Sigmoid colon (tissue), 7 donors: ENCODE data around the gene CELA1. TPM values are rescaled to one million over a fixed set of nuclear protein-coding genes. Genes with fewer than 3 reads are reported as not detected.
"Not testable (repeated sequence)": the region's sequence is repeated elsewhere in the genome, so short reads cannot be mapped to it uniquely, and the experiment has no call there.

ENCODE experiments used
- DNase-seq: peaks from one replicate; pipeline ENCODE4 v3.0.0-alpha.2; 2019
- H3K27ac ChIP-seq, 4 donors: fragments of 200-600 bp; sonication (generic); one replicate each; pipeline ENCODE4 v1.5.1; 2016 to 2019; ENCODE audit warnings: mild to moderate bottlenecking in 1 of 4
- H3K27me3 ChIP-seq, 3 donors: fragments of 200-600 bp; sonication (generic); one replicate each; pipeline ENCODE4 v1.5.1; 2019; ENCODE audit warnings: mild to moderate bottlenecking in 1 of 3
- H3K36me3 ChIP-seq, 4 donors: fragments of 200-600 bp; sonication (generic); one replicate each; pipeline ENCODE4 v1.5.1; 2016 to 2019
- H3K4me1 ChIP-seq, 4 donors: fragments of 200-600 bp; sonication (generic); one replicate each; pipeline ENCODE4 v1.5.1; 2017 to 2019
- H3K4me3 ChIP-seq, 4 donors: fragments of 200-600 bp; sonication (generic); one replicate each; pipeline ENCODE4 v1.5.1; 2017 to 2019; ENCODE audit warnings: mild to moderate bottlenecking in 2 of 4, moderate library complexity in 1 of 4
- H3K9me3 ChIP-seq, 4 donors: fragments of 200-600 bp in 3 of 4; sonication (generic) in 3 of 4; one replicate each; pipeline versions ENCODE4 v1.5.1 to v1.6.1; 2013 to 2019
- CTCF ChIP-seq, 4 experiments: fragments of 450-650 bp in 3 of 4; fragments of 200-600 bp in 1 of 4; IDR thresholded peaks; one replicate each; pipeline ENCODE4 v1.5.1; 2016 to 2019; ENCODE audit warnings: antibody characterized with exemption in 4 of 4, mild to moderate bottlenecking in 3 of 4, moderate library complexity in 2 of 4
- EP300 ChIP-seq, 4 donors: sonication (generic); formaldehyde crosslinking; IDR thresholded peaks; one replicate each; pipeline ENCODE4 v1.6.1; 2017; ENCODE audit warnings: antibody characterized with exemption in 4 of 4
- POLR2A ChIP-seq, 2 donors: fragments of 450-650 bp; IDR thresholded peaks; one replicate each; pipeline ENCODE4 v1.6.1; 2016; ENCODE audit warnings: antibody characterized with exemption in 2 of 2, mild to moderate bottlenecking in 2 of 2, moderate library complexity in 2 of 2
- POLR2AphosphoS5 ChIP-seq, 4 donors: sonication (generic); formaldehyde crosslinking; IDR thresholded peaks; one replicate each; pipeline ENCODE4 v1.6.1; 2017; ENCODE audit warnings: antibody characterized with exemption in 4 of 4
- WGBS, 2 donors: extraction: QIAGEN DNeasy Blood & Tissue Kit; methylation state at CpG; one replicate each; pipeline ENCODE4 v1.1.7; 2013; 5-methylcytosine and 5-hydroxymethylcytosine counted together
- intact Hi-C: fragments of 100-400 bp; cut with DNase I; formaldehyde crosslinking; loops from one replicate; pipeline ENCODE4 v1.15.1; 2023
- polyA plus RNA-seq, 3 donors: library from polyadenylated mRNA; stranded (reverse); fragments of 200-250 nt; gene quantifications; one replicate each; pipeline ENCODE4 v1.2.3, GENCODE V29; 2013
- total RNA-seq, 4 donors: library from RNA; depleted of rRNA; stranded (reverse); fragments of >200 nt; gene quantifications; one replicate each; pipeline ENCODE4 v1.1.0, GENCODE V29; 2016
- donor health status: healthy with polysubstance abuse.
- donor health status: Bipolar disorder and iron deficiency.
- donor health status: healthy.

The CELA1 gene
- total and polyA plus RNA-seq, 7 donors: not detected

- Histone ChIP-seq H3K36me3 (no peaks in the 10 kb centered on the region), H3K27me3 (no peaks in the 10 kb centered on the region), H3K27ac (no peak overlapping the region), H3K4me1 (no peaks in the 10 kb centered on the region), H3K4me3 (no peak overlapping the region), H3K9me3 (no peaks in the 10 kb centered on the region)
- no peak for DNase-seq
- TF ChIP-seq POLR2AphosphoS5 (IDR thresholded peaks at IDR 0.05): peak in 1 of 4 donors; percentile 27
- no peak for TF ChIP-seq EP300 (IDR thresholded peaks at IDR 0.05)
- WGBS, 2 donors: 31 to 69% methylated on average over 6 of the region's 6 CpGs
- intact Hi-C loops: no loop called here
Measured at GRCh38 chr12:51307655-51308593, 38.6 kb downstream of the CELA1 start.

DNA sequence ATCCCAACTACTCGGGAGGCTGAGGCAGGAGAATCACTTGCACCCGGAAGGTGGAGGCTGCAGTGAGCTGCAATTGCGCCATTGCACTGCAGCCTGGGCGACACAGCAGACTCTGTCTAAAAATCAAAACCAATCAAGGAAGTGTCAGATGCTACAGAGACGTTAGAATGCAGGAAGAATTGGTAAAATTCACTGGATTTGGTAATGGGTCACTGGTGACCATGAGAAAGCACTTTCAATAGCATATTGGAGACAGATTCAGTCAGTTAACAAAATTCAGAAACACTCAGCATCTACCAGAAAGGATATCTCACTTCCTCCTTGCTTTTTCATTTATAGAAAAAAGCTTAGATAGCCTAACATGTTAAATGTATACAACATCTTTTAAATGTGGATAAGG is 40.0 kb downstream of the CELA1 start:
- Histone ChIP-seq H3K36me3 (no peaks in the 10 kb centered on the region), H3K27ac (no peak overlapping the region), H3K4me3 (no peak overlapping the region), H3K27me3 (no peaks in the 10 kb centered on the region), H3K9me3 (no peaks in the 10 kb centered on the region), H3K4me1 (no peaks in the 10 kb centered on the region)
- DNase-seq: no peak
- WGBS, 2 donors: 82 to 86% methylated on average over 5 of the region's 5 CpGs
- intact Hi-C loops: no loop called here
- no peak for TF ChIP-seq POLR2AphosphoS5 (IDR thresholded peaks at IDR 0.05)
- TF ChIP-seq CTCF (IDR thresholded peaks at IDR 0.05): no peak
- no peak for TF ChIP-seq POLR2A (IDR thresholded peaks at IDR 0.05)
- TF ChIP-seq EP300 (IDR thresholded peaks at IDR 0.05): no peak

- H3K4me1 ChIP-seq, H3K36me3 ChIP-seq, H3K27me3 ChIP-seq, H3K4me3 ChIP-seq, DNase-seq, intact Hi-C loops, H3K27ac ChIP-seq, H3K9me3 ChIP-seq: not testable (repeated sequence)
- 92 to 95% methylated on average over 10 of the region's 10 CpGs for WGBS, 2 donors
Measured at GRCh38 chr12:51300768-51301167, 45.7 kb downstream of the CELA1 start.

GRCh38 chr12:51295651-51296050 is 50.8 kb downstream of the CELA1 start:
- no peak for DNase-seq
- Histone ChIP-seq H3K27ac (no peak overlapping the region), H3K27me3 (no peaks in the 10 kb centered on the region), H3K4me3 (no peak overlapping the region), H3K4me1 (no peaks in the 10 kb centered on the region), H3K9me3 (no peaks in the 10 kb centered on the region), H3K36me3 (no peaks in the 10 kb centered on the region)
- no peak for TF ChIP-seq EP300 (IDR thresholded peaks at IDR 0.05)
- no peak for TF ChIP-seq POLR2AphosphoS5 (IDR thresholded peaks at IDR 0.05)
- no peak for TF ChIP-seq POLR2A (IDR thresholded peaks at IDR 0.05)
- TF ChIP-seq CTCF (IDR thresholded peaks at IDR 0.05): no peak
- intact Hi-C loops: no loop called here
- 91 to 93% methylated on average over 5 of the region's 5 CpGs for WGBS, 2 donors

DNA sequence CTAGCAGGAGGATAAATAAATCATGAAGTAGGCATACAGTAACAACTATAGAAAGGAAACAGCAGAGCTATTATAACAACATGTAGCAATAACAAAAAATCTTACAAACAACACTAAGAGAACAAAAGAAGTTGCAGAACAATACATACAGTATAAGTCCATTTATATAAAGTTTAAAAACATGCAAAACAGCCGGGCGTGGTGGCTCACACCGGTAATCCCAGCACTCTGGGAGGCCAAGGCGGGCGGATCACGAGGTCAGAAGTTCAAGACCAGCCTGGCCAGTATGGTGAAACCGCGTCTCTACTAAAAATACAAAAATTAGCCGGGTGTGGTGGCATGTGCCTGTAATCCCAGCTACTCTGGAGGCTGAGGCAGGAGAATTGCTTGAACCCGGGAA is 52.4 kb downstream of the CELA1 start:
- H3K9me3 ChIP-seq, intact Hi-C loops, H3K4me3 ChIP-seq, H3K27ac ChIP-seq, H3K36me3 ChIP-seq, H3K4me1 ChIP-seq, H3K27me3 ChIP-seq, DNase-seq: not testable (repeated sequence)
- WGBS, 2 donors: 67 to 86% methylated on average over 10 of the region's 10 CpGs

DNA sequence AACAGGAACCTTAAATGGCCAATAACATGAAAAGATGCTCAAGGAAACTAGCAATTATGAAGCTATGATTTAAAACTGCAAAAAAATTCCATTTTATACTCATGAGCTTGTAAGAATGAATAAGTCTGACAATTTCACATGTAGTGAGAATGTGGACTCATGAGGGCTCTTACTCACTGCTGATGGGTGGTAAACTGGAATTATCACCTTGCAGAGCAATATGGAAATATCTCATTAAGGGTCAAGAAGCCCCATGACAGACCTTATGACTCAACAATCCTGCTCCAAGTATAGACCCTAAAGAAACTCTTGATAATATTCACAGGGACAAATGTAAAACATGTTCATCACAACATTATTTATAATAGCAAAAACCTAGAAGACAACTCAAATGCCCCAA is 52.8 kb downstream of the CELA1 start:
- H3K27me3 ChIP-seq: no peaks in the 10 kb centered on the region
- H3K9me3 ChIP-seq: no peaks in the 10 kb centered on the region
- H3K27ac ChIP-seq: no peak overlapping the region
- no peaks in the 10 kb centered on the region for H3K4me1 ChIP-seq
- no peak overlapping the region for H3K4me3 ChIP-seq
- H3K36me3 ChIP-seq: no peaks in the 10 kb centered on the region
- no peak for TF ChIP-seq POLR2A (IDR thresholded peaks at IDR 0.05)
- TF ChIP-seq CTCF (IDR thresholded peaks at IDR 0.05): no peak
- no peak for TF ChIP-seq EP300 (IDR thresholded peaks at IDR 0.05)
- TF ChIP-seq POLR2AphosphoS5 (IDR thresholded peaks at IDR 0.05): no peak
- no peak for DNase-seq
- intact Hi-C loops: no loop called here

GRCh38 chr12:51291603-51292513 is 54.6 kb downstream of the CELA1 start:
- H3K27ac ChIP-seq, H3K9me3 ChIP-seq, H3K4me3 ChIP-seq, H3K36me3 ChIP-seq, H3K27me3 ChIP-seq, intact Hi-C loops, H3K4me1 ChIP-seq: not testable (repeated sequence)
- peak; percentile 66 for DNase-seq
- 13 to 61% methylated on average over 9 of the region's 9 CpGs for WGBS, 2 donors
